ENCODE data around the gene TIAL1.

DNA sequence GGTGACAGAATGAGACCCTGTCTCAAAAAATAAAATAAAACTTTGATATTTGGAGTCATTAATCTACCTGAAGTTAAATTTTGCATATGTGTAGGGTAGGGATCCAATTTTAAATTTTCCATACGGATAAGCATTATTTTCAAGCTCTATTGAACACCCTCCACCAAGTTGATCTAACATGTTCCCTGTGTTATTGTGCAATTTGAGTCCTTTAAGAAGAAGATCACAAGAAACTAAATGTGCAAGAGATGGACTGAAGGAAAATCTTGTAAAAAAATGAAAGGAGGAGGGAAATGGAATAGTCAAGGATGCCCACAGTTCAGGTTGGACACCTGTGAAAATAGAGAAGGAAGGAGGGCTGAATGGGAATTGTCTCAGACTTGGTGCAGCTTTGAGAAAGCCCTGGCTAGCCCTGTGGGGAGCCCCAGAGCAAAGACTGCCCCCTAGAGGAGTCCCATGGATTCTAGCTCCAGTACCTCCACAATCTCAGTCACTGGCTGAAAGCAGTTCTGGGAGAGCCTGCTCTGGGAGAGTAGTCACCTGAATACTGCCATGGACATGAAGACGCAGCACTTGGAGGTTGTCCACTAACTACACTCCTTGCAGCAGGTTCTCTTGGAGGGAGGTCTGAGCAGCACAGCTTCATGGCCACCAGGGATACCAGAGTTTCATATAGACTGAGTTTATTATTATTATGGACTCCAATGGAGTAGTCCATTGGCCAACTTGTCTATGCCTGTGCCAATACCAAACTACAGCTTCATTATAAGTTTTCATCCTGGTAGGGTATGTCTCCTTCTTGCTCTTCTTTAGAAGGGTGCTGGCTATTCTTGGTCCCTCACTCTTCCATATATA is 5.7 kb upstream of the TIAL1 start:
- TF ChIP-seq POLR2A (IDR thresholded peaks at IDR 0.05; ENCODE audit: low read depth, low read length) (no peak), POLR2AphosphoS5 (IDR thresholded peaks at IDR 0.05; ENCODE audit: insufficient read depth, low read depth, low read length) (no peak)
- TF ChIP-seq, protein P1, sequence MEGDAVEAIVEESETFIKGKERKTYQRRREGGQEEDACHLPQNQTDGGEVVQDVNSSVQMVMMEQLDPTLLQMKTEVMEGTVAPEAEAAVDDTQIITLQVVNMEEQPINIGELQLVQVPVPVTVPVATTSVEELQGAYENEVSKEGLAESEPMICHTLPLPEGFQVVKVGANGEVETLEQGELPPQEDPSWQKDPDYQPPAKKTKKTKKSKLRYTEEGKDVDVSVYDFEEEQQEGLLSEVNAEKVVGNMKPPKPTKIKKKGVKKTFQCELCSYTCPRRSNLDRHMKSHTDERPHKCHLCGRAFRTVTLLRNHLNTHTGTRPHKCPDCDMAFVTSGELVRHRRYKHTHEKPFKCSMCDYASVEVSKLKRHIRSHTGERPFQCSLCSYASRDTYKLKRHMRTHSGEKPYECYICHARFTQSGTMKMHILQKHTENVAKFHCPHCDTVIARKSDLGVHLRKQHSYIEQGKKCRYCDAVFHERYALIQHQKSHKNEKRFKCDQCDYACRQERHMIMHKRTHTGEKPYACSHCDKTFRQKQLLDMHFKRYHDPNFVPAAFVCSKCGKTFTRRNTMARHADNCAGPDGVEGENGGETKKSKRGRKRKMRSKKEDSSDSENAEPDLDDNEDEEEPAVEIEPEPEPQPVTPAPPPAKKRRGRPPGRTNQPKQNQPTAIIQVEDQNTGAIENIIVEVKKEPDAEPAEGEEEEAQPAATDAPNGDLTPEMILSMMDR (IDR thresholded peaks at IDR 0.05; ENCODE audit: extremely low read depth in 1 of 2, insufficient read depth in 1 of 2, low read depth in 1 of 2, low read length in 2 of 2), result peak; percentile 63 to 84
- TF ChIP-seq, protein P2, sequence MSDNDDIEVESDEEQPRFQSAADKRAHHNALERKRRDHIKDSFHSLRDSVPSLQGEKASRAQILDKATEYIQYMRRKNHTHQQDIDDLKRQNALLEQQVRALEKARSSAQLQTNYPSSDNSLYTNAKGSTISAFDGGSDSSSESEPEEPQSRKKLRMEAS (IDR thresholded peaks at IDR 0.05; ENCODE audit: insufficient read depth, insufficient read length), result no peak

Measured in endothelial cell of umbilical vein (primary cell).